HEK293 (cell line): ENCODE data around the gene GTPBP1.

ENCODE experiments used
- CTCF ChIA-PET: fragments of 350-600 bp; formaldehyde crosslinking; extraction: SDS; loops from one replicate; lab custom pipeline; 2021; ENCODE audit warnings: antibody characterized with exemption; lab: Yijun Ruan, JAX
- POLR2A ChIA-PET: fragments of 300-600 bp; formaldehyde crosslinking; extraction: SDS; loops from one replicate; lab custom pipeline; 2020; ENCODE audit warnings: antibody characterized with exemption, inconsistent platforms; lab: Yijun Ruan, JAX
- H3K27ac ChIP-seq: fragments of 200-500 bp; sonication (Bioruptor generic); 2 replicates; pipeline ENCODE4 v1.5.1; 2014; ENCODE audit warnings: low read depth, low read length, control low read depth, inconsistent platforms; ENCODE audit errors: extremely low read depth
- H3K36me3 ChIP-seq, 2 experiments: fragments of 200-500 bp in 1 of 2; sonication (Bioruptor generic) in 1 of 2; 1 replicate in 1 of 2; 2 replicates in 1 of 2; pipeline ENCODE4 v1.5.1; 2014 to 2017; ENCODE audit warnings: inconsistent platforms in 2 of 2, low read length in 2 of 2; ENCODE audit not compliant: control insufficient read depth in 2 of 2, insufficient read depth in 1 of 2
- H3K4me1 ChIP-seq: fragments of 200-500 bp; sonication (Bioruptor generic); 2 replicates; pipeline ENCODE4 v1.5.1; 2014; ENCODE audit warnings: mild to moderate bottlenecking, low read length, inconsistent platforms; ENCODE audit not compliant: control insufficient read depth, insufficient read depth
- H3K4me3 ChIP-seq: 2 replicates; pipeline ENCODE4 v1.5.1; 2011; ENCODE audit warnings: low read depth, mild to moderate bottlenecking, control low read depth, low read length, moderate library complexity
- H3K9me3 ChIP-seq: fragments of 200-500 bp; sonication (Bioruptor generic); 2 replicates; pipeline ENCODE4 v1.5.1; 2014; ENCODE audit warnings: low read depth, low read length, inconsistent platforms; ENCODE audit not compliant: control insufficient read depth, insufficient read depth
- BCL11B ChIP-seq: fragments of 450-650 bp; formaldehyde crosslinking; IDR thresholded peaks from 2 replicates; pipeline ENCODE4 v1.5.1; 2016; ENCODE audit warnings: low read depth, missing biosample characterization, missing genetic modification characterization
- CTCF ChIP-seq: fragments of 450-650 bp; formaldehyde crosslinking; IDR thresholded peaks from 2 replicates; pipeline ENCODE4 v1.5.1; 2016; ENCODE audit warnings: missing biosample characterization, missing genetic modification characterization
- HOXD13 ChIP-seq: sonication (generic); formaldehyde crosslinking; IDR thresholded peaks from 2 replicates; pipeline ENCODE4 v1.8.0; 2022; ENCODE audit warnings: missing genetic modification reagents, borderline replicate concordance
- SCRT2 ChIP-seq: fragments of 450-650 bp; formaldehyde crosslinking; IDR thresholded peaks from 2 replicates; pipeline ENCODE4 v1.5.1; 2016; ENCODE audit warnings: missing biosample characterization, missing genetic modification characterization
- ZFHX2 ChIP-seq: fragments of 450-650 bp; formaldehyde crosslinking; conservative IDR thresholded peaks from 2 replicates; pipeline ENCODE4 v1.5.1; 2016; ENCODE audit warnings: missing biosample characterization, missing genetic modification characterization
- ZNF274 ChIP-seq, 2 experiments: fragments of 200-500 bp in 1 of 2; fragments of 450-650 bp in 1 of 2; sonication (Bioruptor generic) in 1 of 2; formaldehyde crosslinking in 1 of 2; IDR thresholded peaks; 2 replicates each; pipeline versions ENCODE4 v1.5.1 to v1.6.1; 2014 to 2016; ENCODE audit warnings: borderline replicate concordance in 1 of 2, inconsistent platforms in 1 of 2, low read length in 1 of 2, missing biosample characterization in 1 of 2, missing genetic modification characterization in 1 of 2
- ZNF354C ChIP-seq: fragments of 450-650 bp; formaldehyde crosslinking; IDR thresholded peaks from 2 replicates; pipeline ENCODE4 v1.5.1; 2016; ENCODE audit warnings: missing biosample characterization, missing genetic modification characterization, low read depth, borderline replicate concordance
- ZNF530 ChIP-seq: fragments of 450-650 bp; formaldehyde crosslinking; IDR thresholded peaks from 2 replicates; pipeline ENCODE4 v1.5.1; 2016; ENCODE audit warnings: low read depth, missing biosample characterization, missing genetic modification characterization
- ZNF624 ChIP-seq: fragments of 450-650 bp; formaldehyde crosslinking; IDR thresholded peaks from 2 replicates; pipeline ENCODE4 v1.5.1; 2017; ENCODE audit warnings: missing biosample characterization, missing genetic modification characterization
- ZNF660 ChIP-seq: fragments of 450-650 bp; IDR thresholded peaks from 2 replicates; pipeline ENCODE4 v1.5.1; 2018; ENCODE audit warnings: missing biosample characterization, mild to moderate bottlenecking, missing genetic modification characterization
- ZNF785 ChIP-seq: fragments of 450-650 bp; formaldehyde crosslinking; IDR thresholded peaks from 2 replicates; pipeline ENCODE4 v1.5.1; 2016; ENCODE audit warnings: missing biosample characterization, missing genetic modification characterization
- ZSCAN30 ChIP-seq: fragments of 450-650 bp; IDR thresholded peaks from 2 replicates; pipeline ENCODE4 v1.5.1; 2018; ENCODE audit warnings: missing biosample characterization, mild to moderate bottlenecking, missing genetic modification characterization, moderate library complexity
- TF ChIP-seq, protein P1 (sequence below): fragments of 450-650 bp; formaldehyde crosslinking; IDR thresholded peaks from 2 replicates; pipeline ENCODE4 v1.5.1; 2016; ENCODE audit warnings: missing biosample characterization, missing genetic modification characterization
- TF ChIP-seq, protein P2 (sequence below): fragments of 450-650 bp; formaldehyde crosslinking; IDR thresholded peaks from 2 replicates; pipeline ENCODE4 v1.5.1; 2016; ENCODE audit warnings: missing biosample characterization, missing genetic modification characterization
- TF ChIP-seq, protein P3 (sequence below): fragments of 450-650 bp; formaldehyde crosslinking; IDR thresholded peaks from 2 replicates; pipeline ENCODE4 v1.5.1; 2017; ENCODE audit warnings: missing biosample characterization, missing genetic modification characterization

Gene GTPBP1

GRCh38 chr22:38698407-38699094, 7.2 kb upstream of the GTPBP1 start:
- H3K4me3 ChIP-seq = peak overlapping the region; percentile 76
- POLR2A ChIA-PET = interaction anchor here (0.5 to 8.0 kb wide), 7 partner anchors 9 to 300 kb away, joined by 3 to 60 read pairs (median 4); partner anchors contain the start of gene TOMM22
- no peak for TF ChIP-seq SCRT2
- peak; percentile 59; the same call in 1 of the 2 replicates for TF ChIP-seq ZNF660 (tag by site-specific recombination)
- TF ChIP-seq, protein P1, sequence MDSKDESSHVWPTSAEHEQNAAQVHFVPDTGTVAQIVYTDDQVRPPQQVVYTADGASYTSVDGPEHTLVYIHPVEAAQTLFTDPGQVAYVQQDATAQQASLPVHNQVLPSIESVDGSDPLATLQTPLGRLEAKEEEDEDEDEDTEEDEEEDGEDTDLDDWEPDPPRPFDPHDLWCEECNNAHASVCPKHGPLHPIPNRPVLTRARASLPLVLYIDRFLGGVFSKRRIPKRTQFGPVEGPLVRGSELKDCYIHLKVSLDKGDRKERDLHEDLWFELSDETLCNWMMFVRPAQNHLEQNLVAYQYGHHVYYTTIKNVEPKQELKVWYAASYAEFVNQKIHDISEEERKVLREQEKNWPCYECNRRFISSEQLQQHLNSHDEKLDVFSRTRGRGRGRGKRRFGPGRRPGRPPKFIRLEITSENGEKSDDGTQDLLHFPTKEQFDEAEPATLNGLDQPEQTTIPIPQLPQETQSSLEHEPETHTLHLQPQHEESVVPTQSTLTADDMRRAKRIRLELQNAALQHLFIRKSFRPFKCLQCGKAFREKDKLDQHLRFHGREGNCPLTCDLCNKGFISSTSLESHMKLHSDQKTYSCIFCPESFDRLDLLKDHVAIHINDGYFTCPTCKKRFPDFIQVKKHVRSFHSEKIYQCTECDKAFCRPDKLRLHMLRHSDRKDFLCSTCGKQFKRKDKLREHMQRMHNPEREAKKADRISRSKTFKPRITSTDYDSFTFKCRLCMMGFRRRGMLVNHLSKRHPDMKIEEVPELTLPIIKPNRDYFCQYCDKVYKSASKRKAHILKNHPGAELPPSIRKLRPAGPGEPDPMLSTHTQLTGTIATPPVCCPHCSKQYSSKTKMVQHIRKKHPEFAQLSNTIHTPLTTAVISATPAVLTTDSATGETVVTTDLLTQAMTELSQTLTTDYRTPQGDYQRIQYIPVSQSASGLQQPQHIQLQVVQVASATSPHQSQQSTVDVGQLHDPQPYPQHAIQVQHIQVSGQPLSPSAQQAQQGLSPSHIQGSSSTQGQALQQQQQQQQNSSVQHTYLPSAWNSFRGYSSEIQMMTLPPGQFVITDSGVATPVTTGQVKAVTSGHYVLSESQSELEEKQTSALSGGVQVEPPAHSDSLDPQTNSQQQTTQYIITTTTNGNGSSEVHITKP (tag by site-specific recombination) = peak; percentile 51
- H3K27ac ChIP-seq = no peak overlapping the region
- H3K36me3 ChIP-seq = peaks cover 4 to 34% of the 10 kb centered on the region in 2 experiments; a peak in 2 of 3 replicates
- peaks cover 3% of the 10 kb centered on the region; the same call in 1 of the 2 replicates for H3K4me1 ChIP-seq
- CTCF ChIA-PET = interaction anchor here (0.6 to 2.9 kb wide), 6 partner anchors 17 to 199 kb away, joined by 3 to 20 read pairs (median 4); partner anchors contain the start of gene TOMM22
- H3K9me3 ChIP-seq = no peaks in the 10 kb centered on the region

GRCh38 chr22:38699143-38699542, 6.6 kb upstream of the GTPBP1 start:
- CTCF ChIA-PET = interaction anchor here (1.0 to 2.9 kb wide), 3 partner anchors 18 to 71 kb away, joined by 3 to 20 read pairs (median 3); partner anchors contain the start of gene TOMM22

More at GRCh38 chr22:38699143-38699542, 6.6 kb upstream of the GTPBP1 start:
- TF ChIP-seq, protein P2, sequence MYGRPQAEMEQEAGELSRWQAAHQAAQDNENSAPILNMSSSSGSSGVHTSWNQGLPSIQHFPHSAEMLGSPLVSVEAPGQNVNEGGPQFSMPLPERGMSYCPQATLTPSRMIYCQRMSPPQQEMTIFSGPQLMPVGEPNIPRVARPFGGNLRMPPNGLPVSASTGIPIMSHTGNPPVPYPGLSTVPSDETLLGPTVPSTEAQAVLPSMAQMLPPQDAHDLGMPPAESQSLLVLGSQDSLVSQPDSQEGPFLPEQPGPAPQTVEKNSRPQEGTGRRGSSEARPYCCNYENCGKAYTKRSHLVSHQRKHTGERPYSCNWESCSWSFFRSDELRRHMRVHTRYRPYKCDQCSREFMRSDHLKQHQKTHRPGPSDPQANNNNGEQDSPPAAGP (tag by site-specific recombination) = no peak
- no peak for TF ChIP-seq ZNF354C (tag by site-specific recombination)
- no peak for TF ChIP-seq BCL11B (tag by site-specific recombination)
- TF ChIP-seq ZNF785 = no peak
- TF ChIP-seq HOXD13 = no peak
- no peak for TF ChIP-seq ZNF624 (tag by site-specific recombination)
- no peak for TF ChIP-seq ZSCAN30 (tag by site-specific recombination)
- TF ChIP-seq ZFHX2 (tag by site-specific recombination) = no peak
- TF ChIP-seq, protein P3, sequence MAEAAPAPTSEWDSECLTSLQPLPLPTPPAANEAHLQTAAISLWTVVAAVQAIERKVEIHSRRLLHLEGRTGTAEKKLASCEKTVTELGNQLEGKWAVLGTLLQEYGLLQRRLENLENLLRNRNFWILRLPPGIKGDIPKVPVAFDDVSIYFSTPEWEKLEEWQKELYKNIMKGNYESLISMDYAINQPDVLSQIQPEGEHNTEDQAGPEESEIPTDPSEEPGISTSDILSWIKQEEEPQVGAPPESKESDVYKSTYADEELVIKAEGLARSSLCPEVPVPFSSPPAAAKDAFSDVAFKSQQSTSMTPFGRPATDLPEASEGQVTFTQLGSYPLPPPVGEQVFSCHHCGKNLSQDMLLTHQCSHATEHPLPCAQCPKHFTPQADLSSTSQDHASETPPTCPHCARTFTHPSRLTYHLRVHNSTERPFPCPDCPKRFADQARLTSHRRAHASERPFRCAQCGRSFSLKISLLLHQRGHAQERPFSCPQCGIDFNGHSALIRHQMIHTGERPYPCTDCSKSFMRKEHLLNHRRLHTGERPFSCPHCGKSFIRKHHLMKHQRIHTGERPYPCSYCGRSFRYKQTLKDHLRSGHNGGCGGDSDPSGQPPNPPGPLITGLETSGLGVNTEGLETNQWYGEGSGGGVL (tag by site-specific recombination) = no peak
- no peak for TF ChIP-seq ZNF530 (tag by site-specific recombination)
- TF ChIP-seq CTCF (tag by site-specific recombination) = no peak
- no peak for TF ChIP-seq ZNF274 (IDR thresholded peaks at IDR 0.05; ENCODE audit: low read length)
- TF ChIP-seq ZNF274 (tag by site-specific recombination; IDR thresholded peaks at IDR 0.05; ENCODE audit: borderline replicate concordance) = no peak
- Histone ChIP-seq H3K27ac (no peak overlapping the region), H3K36me3 (peaks cover 4 to 34% of the 10 kb centered on the region in 2 experiments; a peak in 2 of 3 replicates), H3K4me3 (peak overlapping the region; percentile 76), H3K9me3 (no peaks in the 10 kb centered on the region), H3K4me1 (peaks cover 3% of the 10 kb centered on the region; the same call in 1 of the 2 replicates)
- POLR2A ChIA-PET = interaction anchor here (0.8 to 8.0 kb wide), 5 partner anchors 8 to 300 kb away, joined by 3 to 60 read pairs (median 4); partner anchors contain the start of gene TOMM22
